ENCODE measurements around the gene KCTD13.
"Not testable (repeated sequence)": the region's sequence is repeated elsewhere in the genome, so short reads cannot be mapped to it uniquely, and the experiment has no call there.

KCTD13 gene

GRCh38 chr16:29883987-29884386, 42.0 kb downstream of the KCTD13 start:
- in situ Hi-C loops (cut with HindIII; ENCODE audit: low sequenced_read_pairs), result no loop called here

DNA sequence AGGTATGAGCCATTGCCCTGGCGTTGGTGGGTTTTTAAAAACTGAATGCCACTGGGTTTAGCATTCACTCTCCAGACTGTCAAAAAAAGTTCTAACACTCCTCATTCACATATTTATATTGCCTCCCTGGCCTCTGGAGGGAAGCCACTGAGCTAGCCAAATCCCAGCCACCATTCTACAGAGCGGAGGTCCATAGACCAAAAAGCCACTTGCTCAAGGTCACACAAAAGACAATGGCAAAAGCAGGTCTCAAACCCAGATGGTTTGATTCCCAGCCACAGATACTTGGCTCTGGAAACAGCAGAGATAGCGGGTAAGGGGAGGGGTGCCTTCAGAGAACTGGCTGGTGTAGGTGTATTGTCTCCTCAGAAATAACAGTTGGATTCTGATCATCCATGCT, 45.0 kb downstream of the KCTD13 start:
- in situ Hi-C loops (cut with HindIII; ENCODE audit: low sequenced_read_pairs), result no loop called here

GRCh38 chr16:29878172-29878571, 47.9 kb downstream of the KCTD13 start:
- in situ Hi-C loops (cut with HindIII; ENCODE audit: low sequenced_read_pairs), result no loop called here

DNA sequence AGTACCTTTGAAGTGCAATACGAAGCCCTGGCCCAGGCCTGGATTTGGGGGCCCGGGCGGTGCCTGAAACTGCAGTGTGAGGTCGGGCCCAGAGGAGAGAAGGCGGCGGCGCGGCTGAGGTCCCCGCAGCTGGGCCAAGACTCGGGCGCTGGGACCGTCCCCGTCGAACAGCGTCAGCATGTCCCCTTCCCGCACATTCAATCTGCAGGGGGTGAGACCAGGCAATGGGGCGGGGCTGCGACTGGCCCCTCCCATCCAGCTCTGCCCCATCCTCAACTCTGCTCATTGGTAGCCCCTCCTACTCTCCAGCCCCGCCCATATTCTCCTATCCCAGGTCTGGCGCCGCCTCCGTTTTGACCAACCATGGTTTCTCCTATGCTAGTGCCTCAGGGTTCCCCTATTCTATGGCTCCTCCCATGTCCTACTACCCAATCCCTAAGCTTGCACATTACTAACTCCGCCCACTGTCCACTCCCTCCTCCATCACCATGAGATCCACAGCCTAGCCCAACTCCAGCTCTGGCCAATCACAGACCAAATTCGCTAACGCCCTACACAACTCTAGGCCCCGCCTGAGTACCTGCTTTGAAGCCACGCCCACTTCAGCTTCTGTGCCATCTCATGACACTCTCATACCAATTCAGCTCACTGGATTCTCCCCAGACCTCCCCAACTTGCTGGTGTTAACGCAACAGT, 48.6 kb downstream of the KCTD13 start:
- in situ Hi-C loops (cut with HindIII; ENCODE audit: low sequenced_read_pairs), result no loop called here

DNA sequence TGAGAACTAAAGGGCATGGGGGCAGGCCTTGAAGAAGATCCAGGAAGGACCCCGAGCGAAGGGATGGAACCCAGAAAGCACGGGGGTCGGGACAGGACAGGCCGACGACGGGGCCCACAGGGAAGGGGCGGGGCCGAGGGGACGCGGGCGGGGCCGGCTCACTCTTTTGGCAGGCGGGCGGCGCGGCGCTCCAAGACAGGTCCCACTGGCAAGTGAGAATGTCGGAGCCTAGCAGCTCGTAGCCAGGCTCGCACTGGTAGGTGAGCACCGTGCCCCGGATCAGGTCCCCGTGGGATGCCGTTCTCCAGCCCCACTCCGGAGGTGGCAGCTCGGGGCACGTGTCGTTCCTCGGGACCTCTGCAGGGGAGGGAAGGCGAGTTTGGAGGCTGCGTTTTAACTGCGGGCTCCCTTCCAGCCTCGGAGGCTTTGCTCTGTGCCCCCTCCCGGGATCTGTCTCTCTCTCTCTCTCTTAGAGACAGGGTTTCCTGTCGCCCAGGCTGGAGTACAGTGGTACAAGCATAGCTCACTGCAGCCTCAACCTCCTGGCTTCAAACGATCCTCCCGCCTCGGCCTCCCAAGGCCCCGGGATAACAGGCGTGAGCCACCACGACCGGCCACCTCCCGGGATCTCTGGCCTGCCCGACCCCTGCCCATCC, 49.3 kb downstream of the KCTD13 start:
- in situ Hi-C loops (cut with HindIII; ENCODE audit: low sequenced_read_pairs), result no loop called here

GRCh38 chr16:29876217-29876593, 49.8 kb downstream of the KCTD13 start:
- in situ Hi-C loops (cut with HindIII; ENCODE audit: low sequenced_read_pairs), result no loop called here

GRCh38 chr16:29875206-29875605, 50.8 kb downstream of the KCTD13 start:
- in situ Hi-C loops (cut with HindIII; ENCODE audit: low sequenced_read_pairs), result no loop called here

- in situ Hi-C loops (cut with HindIII; ENCODE audit: low sequenced_read_pairs), result no loop called here
Measured at GRCh38 chr16:29873319-29873718, 52.7 kb downstream of the KCTD13 start.

DNA sequence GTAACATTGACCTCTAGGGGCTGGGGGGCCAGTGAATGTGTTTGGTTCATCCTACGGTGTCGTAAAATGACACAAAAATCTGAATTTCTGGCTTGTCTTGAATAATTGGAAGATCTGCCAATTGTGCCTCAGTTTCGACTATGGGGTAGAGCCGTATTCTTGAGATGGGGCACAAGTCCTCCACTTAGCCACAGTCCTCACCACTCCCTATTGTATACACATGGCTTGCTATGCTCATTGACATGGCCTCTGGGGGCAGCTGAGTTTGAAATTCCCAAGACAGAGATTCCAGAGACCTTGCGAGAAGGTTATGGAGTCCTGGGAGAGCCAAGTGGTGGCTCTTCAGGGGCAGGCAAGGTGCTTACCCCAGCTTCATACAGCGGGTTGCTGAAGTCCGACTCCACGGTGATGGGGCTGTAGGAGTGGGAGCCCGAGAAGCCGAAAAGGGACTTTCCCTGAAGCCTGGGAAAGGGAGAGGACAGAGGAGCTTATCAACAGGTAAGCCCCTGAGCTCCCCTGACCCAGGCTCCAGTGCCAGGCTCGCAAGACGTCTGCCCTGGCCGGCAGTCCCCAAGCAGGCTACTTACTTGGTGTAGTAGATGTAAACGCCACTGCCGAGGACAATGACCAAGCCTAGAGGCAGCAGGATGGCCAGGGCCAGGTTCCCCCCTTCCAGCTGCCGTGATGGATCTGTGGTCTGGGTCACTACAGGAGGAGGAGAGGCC, 54.0 kb downstream of the KCTD13 start:
- in situ Hi-C loops (cut with HindIII; ENCODE audit: low sequenced_read_pairs), result no loop called here

DNA sequence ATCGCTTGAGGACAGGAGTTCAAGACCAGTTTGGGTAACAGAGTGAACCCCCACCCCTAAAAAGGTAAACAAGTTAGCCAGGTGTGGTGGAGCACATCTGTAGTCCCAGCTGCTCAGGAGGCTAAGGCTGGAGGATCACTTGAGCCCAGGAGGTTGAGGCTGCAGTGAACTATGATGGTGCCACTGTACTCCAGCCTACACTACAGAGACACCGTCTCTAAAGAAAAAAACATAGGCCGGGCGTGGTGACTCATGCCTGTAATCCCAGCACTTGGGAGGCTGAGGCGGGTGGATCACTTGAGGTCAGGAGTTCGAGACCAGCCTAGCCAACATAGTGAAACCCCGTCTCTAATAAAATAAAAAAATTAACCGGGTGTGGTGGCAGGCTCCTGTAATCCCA, 57.0 kb downstream of the KCTD13 start:
- in situ Hi-C loops (cut with HindIII; ENCODE audit: low sequenced_read_pairs), result not testable (repeated sequence)

DNA sequence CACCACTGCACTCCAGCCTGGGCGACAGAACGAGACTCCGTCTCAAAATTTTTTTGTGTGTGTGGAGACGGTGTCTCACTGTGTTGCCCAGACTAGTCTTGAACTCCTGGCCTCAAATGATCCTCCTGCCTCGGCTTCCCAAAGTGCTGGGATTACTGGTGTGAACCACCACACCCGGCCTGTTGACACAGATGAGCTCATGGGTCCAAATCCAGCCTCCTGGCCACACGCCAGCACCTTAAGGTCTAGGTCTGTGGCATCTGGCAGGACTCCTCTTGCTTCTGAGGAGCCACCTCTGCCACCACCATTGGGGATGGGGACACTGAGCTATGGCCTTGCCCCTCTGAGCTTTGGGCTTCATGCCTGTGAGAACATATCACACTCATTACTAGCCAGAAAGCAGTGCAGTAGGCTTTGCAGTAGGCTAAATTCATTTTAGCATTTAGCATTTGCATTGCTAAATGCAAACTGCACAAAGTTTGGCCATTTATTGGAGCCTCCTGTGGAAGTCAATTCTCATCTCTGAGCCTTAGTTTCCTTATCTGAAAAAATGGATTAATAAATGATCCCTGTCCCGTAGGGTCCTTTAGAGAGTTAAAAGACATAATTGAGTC, 57.5 kb downstream of the KCTD13 start:
- in situ Hi-C loops (cut with HindIII; ENCODE audit: low sequenced_read_pairs), result no loop called here

DNA sequence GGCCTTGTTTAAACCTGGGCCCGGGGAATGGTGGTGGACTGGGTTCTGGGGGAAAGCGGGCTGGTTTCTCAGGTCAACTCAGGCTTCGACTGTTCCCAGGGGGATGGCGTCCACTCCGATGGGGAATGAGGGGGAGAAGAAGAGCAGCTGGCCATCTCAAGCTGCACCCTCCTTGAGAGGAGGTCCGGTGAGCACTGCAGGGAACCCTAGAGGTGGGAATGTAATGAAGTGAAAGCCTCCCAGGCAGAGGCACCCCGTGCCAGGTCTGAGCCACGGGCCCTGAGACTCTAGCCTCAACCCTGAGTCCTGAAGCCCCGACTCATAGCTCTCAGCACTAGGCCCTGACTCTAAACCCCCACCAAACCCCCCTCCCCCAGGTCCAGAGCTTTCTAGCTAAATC, 61.8 kb downstream of the KCTD13 start:
- in situ Hi-C loops (cut with HindIII; ENCODE audit: low sequenced_read_pairs), result no loop called here

- in situ Hi-C loops (cut with HindIII; ENCODE audit: low sequenced_read_pairs), result no loop called here
Measured at GRCh38 chr16:29863669-29863984, 62.4 kb downstream of the KCTD13 start.

GRCh38 chr16:29862884-29863668, 63.0 kb downstream of the KCTD13 start, which contains the start of gene CDIPT:
CDIPT (minus strand) TSS chr16:29863226; CDS start chr16:29862857, 369 bp downstream.
- in situ Hi-C loops (cut with HindIII; ENCODE audit: low sequenced_read_pairs), result no loop called here

- in situ Hi-C loops (cut with HindIII; ENCODE audit: low sequenced_read_pairs), result no loop called here
Measured at GRCh38 chr16:29862383-29862883, 63.6 kb downstream of the KCTD13 start.

DNA sequence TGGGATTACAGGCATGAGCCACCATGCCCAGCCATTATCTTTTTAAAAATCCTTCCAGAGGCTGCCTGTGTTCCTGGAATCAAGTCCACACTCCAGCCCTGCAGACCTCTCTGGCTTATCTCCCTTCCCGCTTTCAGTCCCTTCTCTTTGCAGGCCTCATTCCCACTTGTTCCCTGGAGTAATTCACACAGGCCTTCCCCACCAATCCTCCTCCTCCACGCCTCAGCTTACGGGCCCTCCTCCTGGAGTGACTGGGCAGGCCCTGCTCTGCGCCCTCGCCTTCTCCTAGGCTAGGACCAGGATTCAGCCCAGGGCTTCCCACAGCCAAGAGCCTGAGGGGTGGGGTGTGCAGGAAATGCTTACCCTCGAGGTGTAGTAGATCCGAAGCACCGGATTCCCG, 65.8 kb downstream of the KCTD13 start:
- in situ Hi-C loops (cut with HindIII; ENCODE audit: low sequenced_read_pairs), result no loop called here

GRCh38 chr16:29858974-29859373, 67.1 kb downstream of the KCTD13 start:
- in situ Hi-C loops (cut with HindIII; ENCODE audit: low sequenced_read_pairs), result no loop called here

DNA sequence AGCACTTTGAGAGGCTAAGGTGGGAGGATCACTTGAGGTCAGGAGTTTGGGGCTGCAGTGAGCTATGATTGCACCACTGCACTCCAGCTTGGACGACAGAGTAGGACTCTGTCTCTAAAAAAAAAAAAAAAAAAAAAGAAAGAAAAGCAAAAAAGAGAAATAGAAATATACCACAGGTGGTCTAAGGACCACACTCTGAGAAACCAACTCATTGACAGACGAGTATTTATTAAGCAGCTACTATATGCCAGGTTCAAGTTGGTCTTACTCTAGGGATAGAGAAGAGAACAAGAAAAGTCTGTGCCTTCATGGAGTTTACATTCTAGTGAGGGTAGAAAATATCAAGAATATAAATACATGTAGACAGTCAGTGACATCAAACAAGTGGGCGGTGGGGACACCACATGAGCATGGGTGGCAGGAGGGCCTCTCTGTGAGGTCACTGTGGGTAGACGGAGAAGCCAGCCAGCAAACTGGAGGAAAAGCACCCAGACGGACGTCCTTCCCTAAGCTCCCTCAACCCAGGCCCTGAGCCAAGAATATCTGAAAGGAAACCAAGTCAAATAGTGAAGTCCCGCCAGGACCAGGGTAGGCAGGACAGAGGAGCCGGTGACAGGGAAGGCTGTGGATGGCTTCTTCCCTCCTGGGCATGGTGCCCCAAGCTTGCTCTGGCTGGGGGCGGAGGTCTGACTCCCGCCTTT, 67.7 kb downstream of the KCTD13 start:
- in situ Hi-C loops (cut with HindIII; ENCODE audit: low sequenced_read_pairs), result no loop called here

- in situ Hi-C loops (cut with HindIII; ENCODE audit: low sequenced_read_pairs), result no loop called here
Measured at GRCh38 chr16:29857133-29857760, 68.8 kb downstream of the KCTD13 start.
